Smooth muscle cell (in vitro differentiated cells): ENCODE measurements around the gene SLC31A2. TPM values are rescaled to one million over a fixed set of nuclear protein-coding genes. Genes with fewer than 3 reads are reported as not detected.

ENCODE experiments used
- DNase-seq: peaks from one replicate; lab custom pipeline; 2025; ENCODE audit not compliant: unreplicated experiment; lab: John Stamatoyannopoulos, UW
- H2AFZ ChIP-seq: fragments of 200-600 bp; sonication (generic); 2 replicates; pipeline ENCODE4 v1.6.0; 2016; ENCODE audit warnings: antibody characterized with exemption, low read depth, mild to moderate bottlenecking
- H3F3A ChIP-seq: fragments of 200-600 bp; sonication (generic); 2 replicates; pipeline ENCODE4 v1.6.0; 2017; ENCODE audit warnings: antibody characterized with exemption, low read depth
- H3K27ac ChIP-seq: fragments of 200-600 bp; sonication (generic); 2 replicates; pipeline ENCODE4 v1.5.1; 2016; ENCODE audit warnings: low read depth, mild to moderate bottlenecking
- H3K27me3 ChIP-seq: fragments of 200-600 bp; sonication (generic); 2 replicates; pipeline ENCODE4 v1.6.1; 2016; ENCODE audit warnings: low read depth, mild to moderate bottlenecking
- H3K36me3 ChIP-seq: fragments of 200-600 bp; sonication (generic); 2 replicates; pipeline ENCODE4 v1.5.1; 2016; ENCODE audit warnings: low read depth
- H3K4me1 ChIP-seq: fragments of 200-600 bp; sonication (generic); 2 replicates; pipeline ENCODE4 v1.5.1; 2016; ENCODE audit warnings: low read depth
- H3K4me2 ChIP-seq: fragments of 200-600 bp; sonication (generic); 2 replicates; pipeline ENCODE4 v1.6.0; 2016; ENCODE audit warnings: mild to moderate bottlenecking
- H3K4me3 ChIP-seq: fragments of 200-600 bp; sonication (generic); 2 replicates; pipeline ENCODE4 v1.5.1; 2016; ENCODE audit warnings: mild to moderate bottlenecking
- H3K79me2 ChIP-seq: fragments of 200-600 bp; sonication (generic); 2 replicates; pipeline ENCODE4 v1.6.0; 2016; ENCODE audit warnings: low read depth, mild to moderate bottlenecking
- H3K9ac ChIP-seq: fragments of 200-600 bp; sonication (generic); 2 replicates; pipeline ENCODE4 v1.6.0; 2016; ENCODE audit warnings: low read depth
- H3K9me3 ChIP-seq: fragments of 200-600 bp; sonication (generic); replicated peaks from 2 replicates; pipeline ENCODE4 v1.5.1; 2016; ENCODE audit warnings: low read depth
- H4K20me1 ChIP-seq: fragments of 200-600 bp; sonication (generic); 2 replicates; pipeline ENCODE4 v1.6.0; 2016; ENCODE audit warnings: low read depth
- WGBS: methylation state at CpG from one replicate; pipeline ENCODE4 v1.1.7; 2016; ENCODE audit warnings: low lambda C conversion rate; 5-methylcytosine and 5-hydroxymethylcytosine counted together
- polyA plus RNA-seq: library from polyadenylated mRNA; unstranded; fragments of >200 nt; fragmentation: Nextera tagmentation; extraction: Ambion mirVana; gene quantifications from 2 replicates; pipeline ENCODE4 v1.2.1, GENCODE V29; 2016
- total RNA-seq: library from RNA; depleted of rRNA; stranded (reverse); fragments of >200 nt; gene quantifications from 2 replicates; pipeline ENCODE4 v1.2.3, GENCODE V29; 2014
- TF ChIP-seq, protein P1 (sequence below): fragments of 200-600 bp; sonication (generic); IDR thresholded peaks from 2 replicates; pipeline ENCODE4 v1.5.1; 2017; ENCODE audit warnings: borderline replicate concordance, mild to moderate bottlenecking, antibody characterized with exemption; ENCODE audit not compliant: insufficient read depth, poor library complexity, severe bottlenecking

The SLC31A2 gene
- total and polyA plus RNA-seq, 2 experiments from 2014 or later = 4.8 to 9.1 TPM

DNA sequence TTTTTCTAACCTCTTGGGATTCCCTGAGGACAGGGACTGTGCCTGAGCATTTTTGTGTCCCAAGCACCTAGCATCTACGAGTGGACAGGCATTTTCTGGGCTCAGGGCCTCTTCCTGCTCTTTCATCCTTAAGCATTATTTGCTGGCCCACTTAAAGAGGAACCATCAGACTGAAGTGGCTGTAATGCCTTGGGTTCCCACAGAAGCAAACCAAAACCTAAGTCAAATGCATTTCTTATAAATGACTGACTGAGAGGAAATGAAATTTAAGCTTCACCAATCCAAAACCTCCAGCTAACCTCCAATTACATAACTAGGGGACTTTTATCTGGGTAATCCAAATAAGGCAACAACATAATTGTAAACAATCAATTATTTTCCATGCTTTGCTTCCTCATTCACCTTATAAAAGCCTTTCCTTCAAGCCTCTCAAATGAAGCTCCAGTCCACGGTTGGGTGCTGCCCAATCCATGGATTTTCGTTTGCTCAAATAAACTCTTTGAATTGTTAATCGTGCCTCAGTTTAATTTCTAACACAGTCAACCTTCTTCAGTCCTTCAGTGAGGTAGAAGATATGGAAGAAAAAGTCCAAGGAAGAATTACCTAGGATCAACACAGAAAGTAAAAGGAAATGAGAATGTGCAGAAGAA, 25.3 kb upstream of the SLC31A2 start:
- Histone ChIP-seq H3K36me3 (no peaks in the 10 kb centered on the region), H3K4me3 (no peak overlapping the region), H2AFZ (no peak overlapping the region), H3F3A (no peaks in the 10 kb centered on the region), H4K20me1 (no peaks in the 10 kb centered on the region), H3K27ac (no peak overlapping the region), H3K9ac (no peak overlapping the region), H3K79me2 (no peaks in the 10 kb centered on the region), H3K4me1 (no peaks in the 10 kb centered on the region), H3K9me3 (no peaks in the 10 kb centered on the region), H3K4me2 (no peak overlapping the region), H3K27me3 (peaks cover 4% of the 10 kb centered on the region)
- DNase-seq = no peak
- TF ChIP-seq, protein P1, sequence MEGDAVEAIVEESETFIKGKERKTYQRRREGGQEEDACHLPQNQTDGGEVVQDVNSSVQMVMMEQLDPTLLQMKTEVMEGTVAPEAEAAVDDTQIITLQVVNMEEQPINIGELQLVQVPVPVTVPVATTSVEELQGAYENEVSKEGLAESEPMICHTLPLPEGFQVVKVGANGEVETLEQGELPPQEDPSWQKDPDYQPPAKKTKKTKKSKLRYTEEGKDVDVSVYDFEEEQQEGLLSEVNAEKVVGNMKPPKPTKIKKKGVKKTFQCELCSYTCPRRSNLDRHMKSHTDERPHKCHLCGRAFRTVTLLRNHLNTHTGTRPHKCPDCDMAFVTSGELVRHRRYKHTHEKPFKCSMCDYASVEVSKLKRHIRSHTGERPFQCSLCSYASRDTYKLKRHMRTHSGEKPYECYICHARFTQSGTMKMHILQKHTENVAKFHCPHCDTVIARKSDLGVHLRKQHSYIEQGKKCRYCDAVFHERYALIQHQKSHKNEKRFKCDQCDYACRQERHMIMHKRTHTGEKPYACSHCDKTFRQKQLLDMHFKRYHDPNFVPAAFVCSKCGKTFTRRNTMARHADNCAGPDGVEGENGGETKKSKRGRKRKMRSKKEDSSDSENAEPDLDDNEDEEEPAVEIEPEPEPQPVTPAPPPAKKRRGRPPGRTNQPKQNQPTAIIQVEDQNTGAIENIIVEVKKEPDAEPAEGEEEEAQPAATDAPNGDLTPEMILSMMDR = no peak
- WGBS = 69% methylated on average over 4 of the region's 4 CpGs

DNA sequence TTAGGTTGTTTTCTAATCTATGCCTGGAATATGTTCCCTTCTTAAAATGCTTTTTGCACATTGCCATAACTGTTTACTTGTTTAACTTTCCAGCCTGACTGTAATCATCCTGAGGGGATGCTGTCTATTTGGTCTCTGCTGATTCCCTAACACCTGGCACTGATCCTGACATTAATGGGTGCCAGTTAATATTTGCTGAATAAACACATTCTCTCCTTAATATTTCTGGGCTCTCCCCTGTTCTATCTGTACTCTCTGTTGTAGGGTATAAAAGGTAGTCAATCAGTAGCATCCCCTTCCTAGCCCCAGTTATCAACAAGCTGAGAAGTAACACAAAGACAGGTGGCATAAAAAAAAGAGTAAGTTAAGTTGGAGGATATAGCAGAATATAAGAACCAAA, 21.3 kb upstream of the SLC31A2 start:
- Histone ChIP-seq H3K27me3 (peaks cover 4% of the 10 kb centered on the region), H4K20me1 (no peaks in the 10 kb centered on the region), H3K4me1 (no peaks in the 10 kb centered on the region), H3K4me2 (no peak overlapping the region), H3K9ac (no peak overlapping the region), H3K36me3 (no peaks in the 10 kb centered on the region), H2AFZ (no peak overlapping the region), H3K4me3 (no peak overlapping the region), H3K9me3 (no peaks in the 10 kb centered on the region), H3K27ac (no peak overlapping the region), H3F3A (no peaks in the 10 kb centered on the region), H3K79me2 (no peaks in the 10 kb centered on the region)
- no peak for DNase-seq
- TF ChIP-seq, protein P1 = no peak

DNA sequence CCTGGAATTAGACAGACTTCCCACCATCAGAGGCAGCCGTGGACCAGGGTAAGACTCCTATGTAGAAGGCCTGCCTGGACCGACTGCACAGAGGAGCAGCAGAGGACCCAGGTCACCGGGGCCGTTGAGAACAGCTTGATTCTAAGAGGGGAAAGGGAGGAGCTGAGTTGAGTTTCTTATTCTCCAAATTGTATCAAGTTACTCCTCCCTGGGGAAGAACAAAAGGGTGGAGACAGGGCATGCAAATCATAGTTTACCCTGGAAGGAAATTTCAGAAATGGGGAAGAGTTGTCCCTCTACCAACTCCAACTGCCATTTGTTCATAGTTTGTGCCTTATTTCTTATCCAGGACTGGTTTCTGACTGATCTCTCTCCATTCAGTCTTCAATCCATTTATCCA, 20.9 kb upstream of the SLC31A2 start:
- Histone ChIP-seq H4K20me1 (no peaks in the 10 kb centered on the region), H3K4me3 (no peak overlapping the region), H3K27ac (no peak overlapping the region), H3K9ac (no peak overlapping the region), H3K4me1 (no peaks in the 10 kb centered on the region), H3K79me2 (no peaks in the 10 kb centered on the region), H2AFZ (no peak overlapping the region), H3K4me2 (no peak overlapping the region), H3K27me3 (peaks cover 4% of the 10 kb centered on the region), H3K9me3 (no peaks in the 10 kb centered on the region), H3K36me3 (no peaks in the 10 kb centered on the region), H3F3A (no peaks in the 10 kb centered on the region)
- WGBS = 70% methylated on average over 4 of the region's 4 CpGs
- TF ChIP-seq, protein P1 = no peak
- no peak for DNase-seq

DNA sequence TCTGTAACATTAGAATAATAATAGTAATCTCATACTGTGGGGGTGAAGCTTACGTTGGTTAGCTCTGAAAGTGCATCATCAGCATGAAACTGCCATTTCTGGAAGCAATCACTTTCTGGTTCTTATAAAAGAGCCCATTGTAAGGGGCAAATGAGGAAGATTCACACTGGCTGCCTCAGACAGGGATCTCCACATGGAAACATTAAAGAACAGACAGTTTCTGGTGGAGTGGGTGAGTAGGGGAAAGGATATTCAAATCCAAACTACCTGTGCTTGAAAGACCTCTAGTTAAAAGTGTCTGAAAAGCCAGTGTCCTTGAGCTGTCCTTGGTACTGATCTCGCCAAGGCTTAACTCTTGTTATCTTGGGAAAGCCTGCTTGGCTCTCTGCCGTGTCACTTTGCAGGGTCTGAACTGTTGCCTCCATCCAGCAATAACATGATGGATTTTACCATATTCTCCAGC, 19.1 kb upstream of the SLC31A2 start:
- Histone ChIP-seq H3K4me2 (no peak overlapping the region), H3K27ac (no peak overlapping the region), H3F3A (no peaks in the 10 kb centered on the region), H3K27me3 (peaks cover 4% of the 10 kb centered on the region), H4K20me1 (no peaks in the 10 kb centered on the region), H3K9me3 (no peaks in the 10 kb centered on the region), H3K36me3 (no peaks in the 10 kb centered on the region), H3K9ac (no peak overlapping the region), H3K4me1 (no peaks in the 10 kb centered on the region), H2AFZ (no peak overlapping the region), H3K4me3 (no peak overlapping the region), H3K79me2 (no peaks in the 10 kb centered on the region)
- TF ChIP-seq, protein P1 = no peak
- no peak for DNase-seq
- 45% methylated on average over 3 of the region's 3 CpGs for WGBS
